Activated B cell treated with CpG ODN at 0.5 μM for 24 hours (primary cell): Measurements from ENCODE around the gene TFRC. TPM values are rescaled to one million over a fixed set of nuclear protein-coding genes. Genes with fewer than 3 reads are reported as not detected.
"Not testable (repeated sequence)": the region's sequence is repeated elsewhere in the genome, so short reads cannot be mapped to it uniquely, and the experiment has no call there.

Experiments
- ATAC-seq: fragments of 200-7000 bp; cut with Tn5 transposase; one replicate; pipeline ENCODE4 v1.10.0; 2021; ENCODE audit warnings: low read depth, mild to moderate bottlenecking, moderate library complexity
- CTCF ChIA-PET: fragments of 350-600 bp; sonication (Branson Sonifier 250); formaldehyde crosslinking; loops from one replicate; lab custom pipeline; 2021; ENCODE audit warnings: antibody characterized with exemption; lab: Charles Lee
- POLR2A ChIA-PET: fragments of 350-600 bp; sonication (Branson Sonifier 250); formaldehyde crosslinking; loops from one replicate; lab custom pipeline; 2021; ENCODE audit warnings: antibody characterized with exemption; lab: Charles Lee
- DNase-seq: peaks from one replicate; pipeline ENCODE4 v3.0.0; 2022
- H3K27ac Mint-ChIP-seq: one replicate; pipeline ENCODE4 v1.8.0; 2020; ENCODE audit warnings: mixed read lengths
- H3K27me3 Mint-ChIP-seq: one replicate; pipeline ENCODE4 v1.8.0; 2021; ENCODE audit warnings: mixed read lengths
- H3K36me3 Mint-ChIP-seq: one replicate; pipeline ENCODE4 v1.8.0; 2021; ENCODE audit warnings: low read depth, mixed read lengths
- H3K4me1 Mint-ChIP-seq: one replicate; pipeline ENCODE4 v1.8.0; 2021; ENCODE audit warnings: mixed read lengths
- H3K4me3 Mint-ChIP-seq: one replicate; pipeline ENCODE4 v1.8.0; 2020; ENCODE audit warnings: mild to moderate bottlenecking, mixed read lengths
- H3K9me3 Mint-ChIP-seq: one replicate; pipeline ENCODE4 v1.8.0; 2020; ENCODE audit warnings: mixed read lengths
- CTCF ChIP-seq: fragments of 200-600 bp; IDR thresholded peaks from one replicate; pipeline ENCODE4 v1.8.0; 2022; ENCODE audit warnings: antibody characterized with exemption, mild to moderate bottlenecking
- intact Hi-C: fragments of 100-400 bp; cut with micrococcal nuclease; formaldehyde crosslinking; loops from one replicate; pipeline ENCODE4 v1.15.1; 2024
- total RNA-seq: library from RNA; stranded (reverse); gene quantifications from 2 replicates; pipeline ENCODE4 v1.2.3, GENCODE V29; 2022

TFRC gene
- total RNA-seq, 1 donor from 2014 or later, result 290 TPM

- Mint-ChIP-seq H3K27me3 (peaks cover 23% of the 10 kb centered on the region), H3K4me3 (no peak overlapping the region), H3K36me3 (peaks cover 3% of the 10 kb centered on the region), H3K9me3 (no peaks in the 10 kb centered on the region), H3K27ac (no peak overlapping the region), H3K4me1 (no peaks in the 10 kb centered on the region)
- POLR2A ChIA-PET, result interaction anchor here (0.7 kb wide), 1 partner anchor 191 kb away, joined by 5 read pairs; no protein-coding TSS in a partner anchor
- intact Hi-C loops, result no loop called here
- CTCF ChIA-PET, result no interaction called here
- ATAC-seq (no peak), DNase-seq (no peak)
- TF ChIP-seq CTCF, result no peak
Measured at GRCh38 chr3:196007744-196008335, 74.0 kb downstream of the TFRC start.

GRCh38 chr3:196005338-196005737, 76.6 kb downstream of the TFRC start:
- H3K27me3 Mint-ChIP-seq, result peaks cover 31% of the 10 kb centered on the region
- H3K36me3 Mint-ChIP-seq, DNase-seq, POLR2A ChIA-PET, ATAC-seq, H3K27ac Mint-ChIP-seq, H3K4me1 Mint-ChIP-seq, CTCF ChIA-PET, H3K4me3 Mint-ChIP-seq, H3K9me3 Mint-ChIP-seq, intact Hi-C loops: not testable (repeated sequence)

- H3K36me3 Mint-ChIP-seq, H3K27ac Mint-ChIP-seq, H3K9me3 Mint-ChIP-seq, CTCF ChIA-PET, DNase-seq, H3K4me3 Mint-ChIP-seq, ATAC-seq, H3K4me1 Mint-ChIP-seq, intact Hi-C loops: not testable (repeated sequence)
- peaks cover 31% of the 10 kb centered on the region for H3K27me3 Mint-ChIP-seq
- POLR2A ChIA-PET, result interaction anchor here (0.7 kb wide), 1 partner anchor 441 kb away, joined by 3 read pairs; no protein-coding TSS in a partner anchor
Measured at GRCh38 chr3:196004359-196005052, 77.4 kb downstream of the TFRC start.

GRCh38 chr3:196003611-196004010, 78.3 kb downstream of the TFRC start:
- DNase-seq, result no peak
- no peaks in the 10 kb centered on the region for H3K9me3 Mint-ChIP-seq
- H3K27me3 Mint-ChIP-seq, result peaks cover 36% of the 10 kb centered on the region
- ATAC-seq, result no peak
- no peak overlapping the region for H3K27ac Mint-ChIP-seq
- POLR2A ChIA-PET, result interaction anchor here (0.7 kb wide), 1 partner anchor 440 kb away, joined by 3 read pairs; no protein-coding TSS in a partner anchor
- peaks cover 3% of the 10 kb centered on the region for H3K36me3 Mint-ChIP-seq
- no peaks in the 10 kb centered on the region for H3K4me1 Mint-ChIP-seq
- CTCF ChIA-PET, result no interaction called here
- no peak overlapping the region for H3K4me3 Mint-ChIP-seq
- no peak for TF ChIP-seq CTCF
- intact Hi-C loops, result no loop called here

GRCh38 chr3:196002721-196003120, 79.2 kb downstream of the TFRC start:
- DNase-seq, H3K4me3 Mint-ChIP-seq, H3K4me1 Mint-ChIP-seq, intact Hi-C loops, H3K9me3 Mint-ChIP-seq, CTCF ChIA-PET, ATAC-seq, H3K27ac Mint-ChIP-seq, H3K36me3 Mint-ChIP-seq: not testable (repeated sequence)
- POLR2A ChIA-PET, result interaction anchor here (0.8 kb wide), 1 partner anchor 62 kb away, joined by 3 read pairs; no protein-coding TSS in a partner anchor
- peaks cover 31% of the 10 kb centered on the region for H3K27me3 Mint-ChIP-seq

- CTCF ChIA-PET, H3K9me3 Mint-ChIP-seq, DNase-seq, H3K4me3 Mint-ChIP-seq, intact Hi-C loops, POLR2A ChIA-PET, ATAC-seq, H3K4me1 Mint-ChIP-seq, H3K36me3 Mint-ChIP-seq, H3K27ac Mint-ChIP-seq: not testable (repeated sequence)
- H3K27me3 Mint-ChIP-seq, result peaks cover 28% of the 10 kb centered on the region
Measured at GRCh38 chr3:196001240-196001639, 80.7 kb downstream of the TFRC start.

GRCh38 chr3:196000360-196000950, 81.4 kb downstream of the TFRC start:
- intact Hi-C loops, POLR2A ChIA-PET, DNase-seq, H3K9me3 Mint-ChIP-seq, H3K36me3 Mint-ChIP-seq, H3K27ac Mint-ChIP-seq, CTCF ChIA-PET, ATAC-seq, H3K4me3 Mint-ChIP-seq, H3K4me1 Mint-ChIP-seq: not testable (repeated sequence)
- H3K27me3 Mint-ChIP-seq, result peaks cover 28% of the 10 kb centered on the region
